Right kidney (tissue), 1 donor: ENCODE results near the gene SRD5A1.

ENCODE experiments used
- DNase-seq: peaks from one replicate; pipeline ENCODE4 v3.0.0-alpha.2; 2016

SRD5A1 gene

GRCh38 chr5:6682239-6682638, 49.0 kb downstream of the SRD5A1 start:
- no peak for DNase-seq

- DNase-seq = no peak
Observed at GRCh38 chr5:6683241-6683640, 50.0 kb downstream of the SRD5A1 start.

- DNase-seq = no peak
Observed at GRCh38 chr5:6684075-6684474, 50.8 kb downstream of the SRD5A1 start.

- DNase-seq = no peak
Observed at GRCh38 chr5:6686501-6686900, 53.3 kb downstream of the SRD5A1 start.

- DNase-seq = peak; percentile 70
Observed at GRCh38 chr5:6686915-6687409, 53.7 kb downstream of the SRD5A1 start.

- no peak for DNase-seq
Observed at GRCh38 chr5:6687505-6687904, 54.3 kb downstream of the SRD5A1 start.

- DNase-seq = no peak
Observed at GRCh38 chr5:6692906-6693305, 59.7 kb downstream of the SRD5A1 start.

- DNase-seq = no peak
Observed at GRCh38 chr5:6698696-6699095, 65.5 kb downstream of the SRD5A1 start.

GRCh38 chr5:6699357-6699756, 66.1 kb downstream of the SRD5A1 start:
- no peak for DNase-seq

- no peak for DNase-seq
Observed at GRCh38 chr5:6700074-6700684, 66.9 kb downstream of the SRD5A1 start.

GRCh38 chr5:6700685-6701355, 67.6 kb downstream of the SRD5A1 start:
- no peak for DNase-seq

GRCh38 chr5:6701491-6701890, 68.3 kb downstream of the SRD5A1 start:
- no peak for DNase-seq

GRCh38 chr5:6702633-6703032, 69.4 kb downstream of the SRD5A1 start:
- DNase-seq = no peak

GRCh38 chr5:6703806-6704205, 70.6 kb downstream of the SRD5A1 start:
- no peak for DNase-seq

- no peak for DNase-seq
Observed at GRCh38 chr5:6704361-6704851, 71.2 kb downstream of the SRD5A1 start.

GRCh38 chr5:6705088-6705487, 71.8 kb downstream of the SRD5A1 start:
- no peak for DNase-seq

GRCh38 chr5:6705959-6706358, 72.7 kb downstream of the SRD5A1 start:
- DNase-seq = no peak

- no peak for DNase-seq
Observed at GRCh38 chr5:6707852-6708251, 74.6 kb downstream of the SRD5A1 start.

- DNase-seq = no peak
Observed at GRCh38 chr5:6708814-6709213, 75.6 kb downstream of the SRD5A1 start.

GRCh38 chr5:6710070-6710469, 76.8 kb downstream of the SRD5A1 start:
- no peak for DNase-seq

GRCh38 chr5:6710551-6711318, 77.5 kb downstream of the SRD5A1 start:
- DNase-seq = no peak

GRCh38 chr5:6711409-6712141, 78.3 kb downstream of the SRD5A1 start:
- DNase-seq = no peak
